HG02840 (cell line): ENCODE measurements around the gene GATAD2B.
"Not testable (repeated sequence)": the region's sequence is repeated elsewhere in the genome, so short reads cannot be mapped to it uniquely, and the experiment has no call there.

Source experiments
- ATAC-seq: cut with Tn5 transposase; IDR thresholded peaks from one replicate; pipeline ENCODE4 v1.9.1; 2021; ENCODE audit warnings: mild to moderate bottlenecking, moderate library complexity, moderate number of reproducible peaks; ENCODE audit not compliant: unreplicated experiment, low FRiP score

GATAD2B gene

DNA sequence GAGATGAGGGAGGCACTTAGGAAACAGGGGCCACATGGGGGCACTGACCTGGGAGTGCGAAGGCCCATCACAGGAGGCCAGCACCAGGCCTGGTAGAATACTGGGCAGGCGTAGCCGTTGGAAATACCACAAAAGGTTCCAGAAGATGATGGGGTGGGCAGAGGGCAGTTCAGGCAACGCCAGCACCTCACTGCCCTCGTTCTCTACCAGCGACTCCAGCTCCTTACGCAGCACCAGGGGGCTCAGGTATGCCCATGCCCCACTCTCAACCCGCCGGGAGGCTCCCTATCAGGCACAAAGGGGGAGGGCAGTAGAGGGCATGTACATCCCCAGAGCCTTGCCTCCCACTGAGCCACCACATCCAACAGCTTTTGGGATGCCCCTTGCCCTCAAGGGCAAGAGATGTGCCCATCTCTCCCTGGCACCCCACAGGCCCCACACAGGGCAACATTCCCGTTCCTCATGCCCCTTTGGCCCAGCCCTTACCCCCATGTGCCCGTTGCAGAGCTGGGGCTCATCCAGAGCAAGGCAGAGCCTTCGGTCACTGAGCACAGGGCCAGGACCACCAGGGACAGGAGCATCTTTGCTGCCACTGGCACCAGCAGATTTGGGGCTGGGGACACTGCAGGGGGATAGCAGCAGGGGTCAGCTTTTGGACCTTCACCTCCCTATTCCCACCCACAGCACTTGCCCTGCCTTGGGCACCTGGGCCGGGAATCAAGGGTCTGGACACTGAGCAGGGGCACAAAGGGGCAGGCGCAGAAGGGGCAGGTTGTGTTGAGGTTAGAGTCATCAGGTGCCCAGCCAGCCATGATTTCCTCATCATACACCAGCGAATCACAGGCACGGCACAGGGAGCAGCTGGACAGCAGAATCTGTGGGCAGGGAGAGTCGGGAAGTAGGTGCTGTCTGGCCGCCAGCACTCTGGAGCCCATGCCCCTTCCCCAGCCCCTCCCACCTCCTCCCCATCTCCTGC lies 9.7 kb upstream of the GATAD2B start:
- no peak for ATAC-seq

DNA sequence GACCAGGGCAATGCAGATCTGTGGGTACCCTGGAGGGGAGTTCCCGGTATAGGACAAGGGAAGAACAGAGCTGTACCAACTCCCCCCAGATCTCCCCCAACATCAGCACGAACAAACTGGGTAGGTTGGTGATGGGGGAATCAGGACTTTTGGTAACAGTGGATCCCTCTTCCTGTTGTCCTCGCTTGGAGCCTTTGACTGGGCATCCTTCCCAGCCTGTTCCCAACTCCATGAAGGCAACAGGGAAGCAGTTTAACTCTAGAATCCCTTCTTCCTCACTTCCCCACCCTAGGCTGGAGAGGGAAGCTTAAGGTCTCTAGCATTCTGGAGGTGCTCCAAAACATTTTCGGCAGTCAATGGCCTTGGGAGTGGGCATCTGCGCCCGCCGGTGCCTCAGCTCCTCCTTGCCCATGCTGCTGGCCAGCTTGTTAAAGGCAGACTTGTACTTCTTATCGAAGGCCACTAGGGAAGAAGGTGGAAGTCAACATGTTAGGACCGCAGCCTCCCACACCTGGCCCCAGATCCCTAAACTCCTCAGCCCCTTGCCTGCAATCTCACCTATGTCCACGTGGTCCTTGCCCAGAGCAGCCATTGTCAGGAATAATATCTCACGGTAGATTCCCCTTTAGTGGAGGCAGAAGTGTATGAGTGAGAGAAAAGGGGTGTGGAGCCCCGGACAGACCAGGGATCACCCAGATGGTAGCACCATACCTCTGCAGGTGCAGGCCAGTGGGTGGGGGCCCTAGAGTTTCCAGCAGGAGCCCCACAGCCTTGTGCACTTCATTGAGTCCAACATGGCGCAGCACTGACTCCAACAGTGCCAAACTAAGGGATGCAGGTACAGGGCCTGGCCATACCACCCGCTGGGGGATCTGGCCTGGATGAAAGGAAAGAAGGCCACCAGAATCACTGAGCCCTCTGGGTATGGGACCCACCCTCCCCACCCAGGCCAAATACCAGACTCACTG lies 7.5 kb upstream of the GATAD2B start:
- ATAC-seq, result no peak

GRCh38 chr1:153929426-153929825 lies 6.7 kb upstream of the GATAD2B start:
- no peak for ATAC-seq

DNA sequence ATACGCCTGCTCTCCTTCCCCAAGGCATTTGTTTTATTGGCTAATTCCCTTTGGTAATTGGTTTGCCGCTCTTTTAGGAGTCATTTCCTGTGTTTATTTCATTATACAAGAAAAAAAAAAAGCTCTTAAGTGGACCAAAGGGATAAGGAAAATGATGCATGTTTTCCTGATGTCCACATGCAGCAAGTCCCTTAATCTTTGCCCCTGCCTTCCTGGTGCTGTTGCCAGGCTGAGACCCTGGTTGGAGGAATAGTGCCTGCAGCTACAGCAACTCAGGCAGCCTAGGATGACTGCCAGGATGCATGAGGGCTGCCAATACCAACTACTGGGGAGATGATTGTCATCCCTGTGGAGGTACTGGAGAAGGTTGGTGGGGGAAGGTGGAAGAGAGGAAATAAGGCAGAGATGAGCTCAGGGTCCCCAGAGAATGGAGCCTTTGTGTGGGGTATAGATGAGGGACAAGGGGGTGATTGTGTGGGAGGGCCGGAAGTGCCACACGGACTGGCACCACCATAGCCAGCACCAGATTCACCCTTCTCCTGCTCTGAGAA lies 6.1 kb upstream of the GATAD2B start:
- no peak for ATAC-seq

DNA sequence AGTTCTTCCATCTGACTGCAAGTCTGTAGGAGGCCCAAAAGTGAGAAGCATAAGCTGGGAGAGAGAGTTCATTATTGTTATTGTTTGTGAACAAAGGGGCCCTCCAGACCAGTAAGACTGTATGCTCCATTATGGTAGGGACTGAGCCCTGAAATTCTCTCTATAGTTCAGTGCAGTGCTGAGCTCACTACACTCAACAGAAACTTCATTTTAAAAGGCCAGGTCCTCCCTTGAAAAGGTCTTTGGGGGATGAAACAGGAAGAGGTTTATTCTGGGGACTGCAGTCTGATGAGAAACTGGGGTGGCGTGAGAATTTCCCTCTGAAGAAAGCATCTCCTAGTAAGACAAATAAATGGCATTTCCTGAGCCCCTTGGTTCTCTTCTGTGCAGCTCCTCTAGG lies 5.5 kb upstream of the GATAD2B start:
- no peak for ATAC-seq

DNA sequence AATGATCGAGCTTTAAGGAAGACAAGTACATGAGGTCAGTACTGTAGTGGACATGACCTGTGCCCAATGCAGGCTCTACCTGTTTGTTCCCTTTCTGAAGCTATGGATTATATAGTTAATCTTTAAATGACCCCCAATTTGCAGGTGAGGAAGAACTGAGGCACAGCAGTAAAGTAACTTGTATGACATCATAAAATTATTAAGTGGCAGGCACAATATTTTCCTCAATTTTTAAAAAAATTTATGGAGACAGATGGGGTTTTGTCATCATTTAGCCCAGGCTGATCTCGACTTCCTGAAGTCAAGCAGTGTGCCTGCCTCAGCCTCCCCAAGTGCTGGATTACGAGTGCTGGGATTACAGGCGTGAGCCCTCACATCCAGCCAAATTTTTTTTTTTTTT lies 3.6 kb upstream of the GATAD2B start:
- ATAC-seq, result no peak

GRCh38 chr1:153922076-153922971 lies 448 bp downstream of the GATAD2B start:
- ATAC-seq, result peak; percentile 36

DNA sequence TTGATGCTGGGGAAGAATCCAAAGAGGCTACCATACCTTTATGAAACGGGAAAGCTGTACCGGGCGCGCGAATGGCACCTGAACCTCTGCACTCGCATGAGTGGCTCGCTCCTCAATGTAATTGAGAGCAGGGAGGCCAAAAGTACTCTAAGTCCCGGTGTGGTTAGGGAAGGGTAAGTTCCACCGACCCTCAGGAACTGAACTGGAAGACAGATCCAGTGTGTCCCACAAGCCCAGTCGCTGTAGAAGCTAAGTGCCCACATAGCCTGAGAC lies 1.0 kb downstream of the GATAD2B start:
- no peak for ATAC-seq

GRCh38 chr1:153921080-153921802 lies 1.5 kb downstream of the GATAD2B start:
- no peak for ATAC-seq

DNA sequence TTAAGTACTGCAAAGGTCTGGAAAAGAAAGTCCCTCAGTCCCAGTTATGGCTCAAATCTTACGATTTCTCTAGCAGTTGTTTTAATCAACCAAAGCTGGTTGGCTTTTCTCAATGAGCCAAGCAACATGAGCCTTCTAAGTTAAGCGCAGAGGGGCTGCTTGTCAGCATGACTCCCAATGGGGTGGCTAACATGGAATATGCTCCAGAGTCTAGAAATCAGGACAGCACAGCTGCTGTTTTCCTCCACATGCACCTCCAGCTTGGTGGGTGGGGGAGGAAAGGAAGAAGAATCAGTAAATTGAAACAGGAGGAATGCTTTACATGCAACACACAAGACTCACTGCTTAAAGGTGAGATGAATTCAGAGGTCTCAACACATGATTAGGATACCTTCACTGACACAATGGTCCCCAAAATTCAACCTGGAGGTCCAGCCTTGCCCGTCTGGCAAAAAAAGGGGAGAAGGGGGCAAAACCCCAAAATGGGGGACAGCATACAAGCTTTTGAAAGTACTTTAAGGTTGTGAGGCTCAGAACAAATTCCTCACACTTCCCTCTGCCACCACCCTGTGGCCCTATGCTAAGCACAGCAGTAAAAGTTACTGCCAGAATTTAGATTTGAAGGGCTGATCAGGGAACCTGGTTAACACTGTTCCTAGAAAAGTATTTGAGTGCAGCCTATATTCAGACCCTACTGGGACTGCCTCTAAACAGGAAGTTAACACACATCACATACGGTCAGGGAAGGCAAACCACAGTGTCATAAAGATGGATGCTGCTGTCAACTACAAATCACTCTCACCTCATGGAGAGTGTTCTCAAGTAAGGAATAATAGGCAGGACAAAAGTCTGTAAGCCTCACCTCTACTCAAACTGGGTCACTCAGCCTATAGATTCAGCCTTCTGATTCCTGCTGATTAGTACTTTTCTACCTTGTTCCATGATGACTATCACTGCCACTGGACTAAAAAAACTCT lies 2.6 kb downstream of the GATAD2B start:
- ATAC-seq, result no peak

- no peak for ATAC-seq
These were observed 6.5 kb downstream of the GATAD2B start for GRCh38 chr1:153916297-153916696.

DNA sequence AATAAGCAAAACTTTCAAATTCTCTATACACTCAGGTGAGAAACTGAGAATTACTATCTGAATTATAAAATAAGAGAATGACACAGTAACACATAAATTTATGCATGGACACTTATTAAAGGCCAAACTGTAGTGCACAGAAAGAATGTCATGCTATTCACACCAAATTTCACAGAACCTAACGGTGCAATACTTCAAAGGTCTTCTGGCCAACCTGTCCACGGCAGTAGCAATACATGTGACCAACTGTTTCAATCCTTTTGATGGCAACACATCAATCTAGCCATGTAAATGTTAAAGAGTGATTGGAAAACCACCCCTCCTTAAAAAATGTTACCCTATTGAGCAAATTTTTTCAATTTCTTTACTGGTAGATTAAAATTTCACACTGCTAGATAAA lies 10.4 kb downstream of the GATAD2B start:
- ATAC-seq, result no peak

GRCh38 chr1:153910560-153910959 lies 12.2 kb downstream of the GATAD2B start:
- ATAC-seq, result not testable (repeated sequence)

GRCh38 chr1:153908071-153908470 lies 14.7 kb downstream of the GATAD2B start:
- no peak for ATAC-seq

DNA sequence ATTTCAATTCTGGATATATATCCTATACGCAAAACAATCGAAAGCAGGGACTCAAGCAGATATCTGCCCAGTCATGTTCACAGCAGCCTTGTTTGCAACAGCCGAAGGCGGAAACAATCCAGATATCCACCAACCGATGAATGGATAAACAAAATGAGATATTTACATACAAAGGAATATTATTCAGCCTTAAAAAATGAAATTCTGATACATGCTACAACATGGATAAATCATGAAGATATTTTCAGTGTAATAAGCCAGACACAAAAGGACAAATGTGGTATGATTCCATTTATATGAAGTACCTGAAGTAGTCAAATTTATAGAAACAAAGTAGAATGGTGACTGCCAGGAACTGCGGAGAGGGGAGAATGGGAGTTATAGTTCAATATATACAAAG lies 15.6 kb downstream of the GATAD2B start:
- ATAC-seq, result no peak

DNA sequence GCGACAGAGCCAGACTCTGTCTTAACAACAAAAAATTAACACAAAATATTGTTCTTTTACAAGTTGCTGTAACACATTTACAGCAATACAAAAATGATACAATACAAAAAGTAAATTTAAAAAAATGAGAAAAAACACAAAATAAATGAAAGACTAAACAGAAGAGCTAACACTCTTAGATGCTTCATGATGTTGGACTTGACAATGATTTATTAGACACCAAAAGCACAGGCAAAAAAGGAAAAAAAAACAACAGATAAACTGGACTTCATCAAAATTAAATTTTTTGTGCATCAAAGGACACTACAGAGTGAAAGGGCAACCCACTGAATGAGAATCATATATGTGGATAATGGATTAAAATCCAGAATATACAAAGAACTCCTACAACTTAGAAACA lies 16.4 kb downstream of the GATAD2B start:
- ATAC-seq, result no peak

DNA sequence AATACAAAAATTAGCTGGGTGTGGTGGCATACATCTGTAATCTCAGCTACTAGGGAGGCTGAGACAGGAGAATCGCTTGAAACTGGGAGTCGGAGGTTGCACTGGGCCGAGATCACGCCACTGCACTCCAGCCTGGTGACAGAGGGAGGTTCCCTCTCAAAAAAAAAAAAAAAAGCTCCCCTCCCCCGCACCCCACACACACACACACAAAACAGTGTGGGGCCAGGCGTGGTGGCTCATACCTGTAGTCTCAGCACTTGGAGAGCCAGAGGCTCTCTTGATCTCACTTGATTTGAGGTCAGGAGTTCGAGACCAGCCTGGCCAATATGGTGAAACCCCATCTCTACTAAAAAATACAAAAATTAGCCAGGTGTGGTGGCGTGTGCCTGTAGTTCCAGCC lies 16.9 kb downstream of the GATAD2B start:
- not testable (repeated sequence) for ATAC-seq

- no peak for ATAC-seq
These were observed 18.8 kb downstream of the GATAD2B start for GRCh38 chr1:153903841-153904455.
